ENCODE data around the gene ALLC.

The ALLC gene

DNA sequence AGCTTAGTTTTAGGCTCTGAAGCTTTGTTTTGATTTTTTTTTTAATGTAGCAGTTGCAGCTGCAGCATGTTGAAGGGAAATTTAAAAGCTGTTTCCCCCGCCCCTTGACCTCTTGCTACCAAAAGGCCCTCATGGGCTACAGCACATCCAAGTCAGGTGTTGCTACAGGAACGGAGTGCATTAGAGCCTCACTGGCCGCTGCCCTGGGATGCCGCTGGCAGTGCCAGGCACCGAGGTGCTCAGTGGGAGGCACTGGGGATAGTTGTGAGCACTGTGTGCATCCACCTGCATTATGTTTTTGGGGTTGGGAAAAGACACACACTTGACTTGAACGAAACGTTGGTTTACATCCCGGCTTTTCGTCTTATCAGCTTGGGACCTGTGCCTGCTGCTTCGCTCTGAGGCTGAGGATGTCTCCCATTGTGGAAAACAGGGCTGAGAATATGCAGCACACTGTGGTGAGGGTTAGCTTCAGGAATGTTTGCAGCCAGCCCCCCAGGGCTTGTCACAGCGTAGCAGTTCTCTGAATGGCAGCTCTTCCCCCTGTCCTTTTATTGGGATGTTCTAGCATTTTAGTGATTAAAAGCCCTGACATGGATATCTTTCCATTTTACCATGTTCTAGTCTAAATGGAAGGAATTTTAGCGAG is 69.5 kb downstream of the ALLC start:
- no peak for DNase-seq

DNA sequence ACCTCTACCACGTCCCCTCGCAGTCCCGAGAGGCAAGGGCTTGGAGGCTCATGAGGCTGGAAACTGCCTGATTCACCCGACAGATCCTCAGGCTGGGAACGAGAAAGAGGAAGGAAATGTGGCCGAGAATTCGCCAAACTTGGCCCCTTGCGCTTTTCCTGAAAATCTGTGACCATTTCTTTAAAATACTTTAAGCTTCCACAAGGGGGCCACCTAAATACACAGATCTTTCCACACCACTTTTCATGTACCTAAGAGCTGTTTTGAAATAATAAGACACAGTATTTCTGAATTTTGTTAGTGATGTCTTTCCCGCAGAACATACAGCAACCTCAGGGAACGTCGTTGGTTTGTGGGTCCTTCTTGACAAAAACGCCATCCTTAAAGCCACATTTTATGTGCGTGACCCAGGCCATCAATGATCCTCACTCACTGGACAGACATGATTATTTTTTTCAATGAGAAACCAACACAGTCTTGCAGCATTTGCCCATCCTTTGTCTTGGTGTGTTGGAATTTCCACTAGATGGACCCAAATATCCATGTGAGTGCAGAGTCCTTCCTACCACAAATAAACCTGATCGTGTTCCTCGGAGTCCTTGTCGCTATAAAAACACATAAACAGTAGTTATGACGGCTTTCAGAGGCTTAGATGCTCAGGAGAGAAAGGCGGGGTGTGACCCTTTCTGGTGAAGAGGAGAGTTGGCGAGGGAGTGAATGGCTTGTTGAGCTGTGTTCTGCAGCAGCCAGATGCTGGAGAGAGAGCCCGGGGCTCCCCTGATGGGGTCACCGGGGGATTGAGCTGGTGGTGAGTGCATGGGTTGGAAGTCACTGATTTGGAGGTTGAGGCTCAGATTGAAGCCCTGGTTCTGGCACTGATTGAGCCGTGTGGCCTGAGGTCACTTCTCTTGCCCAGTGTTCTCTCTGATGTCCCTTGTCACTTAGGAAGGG is 70.4 kb downstream of the ALLC start:
- DNase-seq = peak in 1 of 2 donors; percentile 14

DNA sequence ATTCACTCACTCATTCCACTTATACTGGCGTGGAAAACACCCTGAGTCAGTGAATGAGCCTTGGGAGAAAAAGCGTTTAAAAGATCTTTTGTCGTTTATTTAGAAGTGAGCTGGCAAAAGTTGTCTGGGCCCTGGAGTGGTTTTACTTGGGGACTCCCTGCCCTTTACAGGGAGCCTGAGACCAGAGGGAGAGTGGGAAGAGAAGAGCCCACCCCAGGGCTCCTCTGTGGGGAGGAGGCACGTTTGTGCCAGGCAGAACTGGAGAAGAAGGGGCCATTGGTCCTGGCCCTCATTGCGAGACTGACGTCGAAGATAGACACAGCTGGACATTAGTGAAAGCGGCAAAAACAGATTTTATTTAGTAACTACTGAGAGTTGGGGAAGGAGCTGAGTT is 71.1 kb downstream of the ALLC start:
- no peak for DNase-seq

DNA sequence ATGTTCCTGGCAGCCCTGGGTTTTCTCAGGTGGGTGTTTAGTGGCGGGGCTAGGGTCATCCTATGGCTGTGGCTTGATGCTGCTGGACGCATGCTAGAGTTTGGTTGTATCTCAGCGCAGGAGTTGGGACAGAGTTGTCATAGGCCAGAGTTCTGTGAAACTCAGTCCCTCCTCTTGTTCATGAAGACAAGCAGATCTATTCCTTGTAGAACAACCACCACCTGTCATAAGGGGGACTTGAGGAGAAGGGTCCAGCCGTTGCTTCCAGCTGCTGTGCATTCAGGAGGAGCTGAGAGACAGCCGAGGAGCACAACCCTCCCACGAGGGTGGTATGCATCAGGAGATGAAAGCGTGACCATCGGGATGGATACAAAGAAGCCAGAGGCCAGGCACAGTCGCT is 71.8 kb downstream of the ALLC start:
- DNase-seq = no peak

DNA sequence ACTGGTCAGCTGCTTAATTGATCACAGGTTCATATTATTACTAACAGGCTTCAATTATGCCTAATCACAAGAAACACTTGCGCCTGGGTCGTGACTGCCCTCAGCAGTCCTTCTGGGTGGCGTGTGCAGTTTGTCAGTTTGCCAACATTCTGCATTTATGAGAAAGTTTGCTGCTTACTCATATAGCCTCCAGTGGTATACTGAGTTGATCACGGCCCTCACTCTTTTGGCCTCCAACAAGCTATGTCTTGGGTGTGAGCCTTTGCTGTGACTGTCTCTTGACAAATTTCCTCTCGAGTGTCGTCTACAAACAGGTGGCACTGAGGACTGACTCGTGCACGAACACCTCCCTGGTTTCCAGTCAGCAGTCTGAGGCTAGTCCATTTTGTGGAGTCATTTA is 72.6 kb downstream of the ALLC start:
- no peak for DNase-seq

DNA sequence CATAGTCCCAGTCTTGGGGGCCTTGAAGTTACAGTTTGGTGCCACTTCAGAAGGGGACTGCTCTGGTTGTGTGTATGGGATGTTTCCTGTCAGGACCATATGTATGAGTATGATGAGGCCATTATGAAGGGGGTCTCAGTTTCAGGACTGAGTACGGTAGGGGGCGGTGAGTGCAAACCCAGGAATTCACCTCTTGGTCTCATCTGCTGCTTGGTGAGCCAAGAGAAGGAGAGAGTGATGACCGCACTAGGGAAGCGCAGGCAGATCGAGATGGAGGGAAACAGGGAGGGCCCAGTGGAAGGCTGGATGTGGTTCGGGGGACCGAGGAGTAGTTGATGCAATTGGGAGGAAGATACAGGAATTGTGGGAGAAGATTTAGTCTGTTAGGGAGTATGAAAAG is 73.8 kb downstream of the ALLC start:
- no peak for DNase-seq

DNA sequence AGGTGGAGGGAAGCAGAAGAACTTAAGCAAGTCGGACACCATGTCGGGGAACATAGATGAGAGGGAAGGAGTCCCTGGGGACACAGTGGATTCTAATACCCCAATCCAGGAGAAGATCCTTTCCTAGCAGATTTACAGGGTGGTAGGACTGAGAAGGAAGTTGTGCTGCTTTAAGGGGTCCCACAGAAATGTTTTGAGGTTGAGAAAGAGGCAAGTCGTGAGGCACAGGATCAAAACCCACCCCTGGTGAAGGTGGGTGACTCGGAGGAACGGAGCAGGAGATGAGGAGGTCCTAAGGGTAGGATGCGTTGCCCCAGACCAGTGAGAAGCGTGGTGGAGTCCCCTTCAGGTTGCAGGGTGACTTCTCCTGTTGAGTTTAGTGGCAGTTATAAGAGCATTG is 78.1 kb downstream of the ALLC start:
- no peak for DNase-seq

DNA sequence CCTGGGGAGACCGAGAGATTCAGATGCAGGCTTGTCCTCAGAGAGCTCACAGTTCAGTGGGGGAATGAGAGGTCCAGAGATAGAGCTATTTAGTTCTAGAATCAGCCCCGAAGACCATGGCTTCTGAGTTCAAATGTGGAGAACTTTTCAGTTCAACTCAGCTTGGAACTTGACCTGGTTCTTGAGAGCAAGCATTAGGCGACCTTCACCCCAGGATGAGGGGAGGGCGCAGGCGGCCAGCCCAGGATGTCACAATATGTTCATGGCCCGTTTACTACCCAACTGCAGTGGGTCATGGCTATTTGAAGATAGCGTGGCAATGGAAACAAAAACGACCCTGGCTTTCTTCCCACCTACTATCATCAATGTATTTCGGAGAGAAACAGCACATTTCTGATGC is 79.1 kb downstream of the ALLC start:
- no peak for DNase-seq

DNA sequence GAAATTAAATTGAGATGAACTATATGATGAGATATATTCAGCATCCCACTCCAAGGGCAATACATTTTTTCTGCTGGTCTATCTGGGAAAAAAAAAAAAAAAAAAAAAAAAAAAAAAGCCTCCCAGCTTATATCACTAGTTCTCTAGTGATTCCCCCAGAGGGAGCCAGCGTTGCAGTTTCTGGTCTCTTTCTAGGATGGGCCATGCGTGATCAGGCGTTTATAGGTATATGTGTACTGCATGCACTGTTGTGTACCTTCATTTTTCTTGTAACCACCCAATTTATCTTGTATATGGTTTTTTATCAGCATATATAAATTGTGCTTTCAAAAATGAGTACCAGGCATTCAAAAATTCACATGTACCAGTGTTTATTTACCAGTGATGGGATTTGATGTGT is 80.5 kb downstream of the ALLC start:
- DNase-seq = no peak

DNA sequence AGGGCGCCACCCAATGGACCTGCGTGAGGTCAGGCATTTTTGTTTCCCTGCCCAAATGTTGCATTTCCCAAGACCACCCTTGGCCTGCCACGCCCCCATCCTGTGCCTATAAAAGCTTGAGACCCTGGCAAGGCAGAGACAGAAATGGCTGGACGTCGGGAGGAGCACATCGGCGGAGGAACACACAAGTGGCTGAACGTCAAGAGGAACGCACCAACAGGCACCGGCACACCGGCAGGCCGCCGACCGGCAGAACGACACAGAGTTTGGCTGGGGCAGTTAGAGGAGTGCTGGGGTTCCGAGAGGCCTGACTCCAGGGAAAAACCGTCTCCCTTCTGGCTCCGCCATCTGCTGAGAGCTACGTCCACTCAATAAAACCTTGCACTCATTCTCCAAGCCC is 81.3 kb downstream of the ALLC start:
- no peak for DNase-seq

DNA sequence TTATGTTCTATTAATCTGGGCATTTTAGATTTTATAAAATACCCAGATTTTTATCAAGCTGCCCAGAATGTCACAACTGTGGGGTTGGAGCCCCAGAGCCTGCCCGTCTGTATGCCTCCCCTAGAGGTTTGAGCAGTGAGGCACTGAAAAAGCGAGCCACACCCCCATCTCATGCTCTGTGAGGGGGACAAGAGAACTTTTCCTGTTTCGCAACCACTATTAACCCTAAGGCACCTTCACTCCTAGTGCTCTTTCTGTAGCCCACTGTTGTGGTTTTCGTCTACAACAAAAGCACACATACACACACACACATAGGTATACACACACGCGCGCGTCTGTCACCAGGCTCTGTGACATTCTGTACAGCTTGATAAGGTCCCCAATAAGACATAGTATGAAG is 83.4 kb downstream of the ALLC start:
- no peak for DNase-seq

DNA sequence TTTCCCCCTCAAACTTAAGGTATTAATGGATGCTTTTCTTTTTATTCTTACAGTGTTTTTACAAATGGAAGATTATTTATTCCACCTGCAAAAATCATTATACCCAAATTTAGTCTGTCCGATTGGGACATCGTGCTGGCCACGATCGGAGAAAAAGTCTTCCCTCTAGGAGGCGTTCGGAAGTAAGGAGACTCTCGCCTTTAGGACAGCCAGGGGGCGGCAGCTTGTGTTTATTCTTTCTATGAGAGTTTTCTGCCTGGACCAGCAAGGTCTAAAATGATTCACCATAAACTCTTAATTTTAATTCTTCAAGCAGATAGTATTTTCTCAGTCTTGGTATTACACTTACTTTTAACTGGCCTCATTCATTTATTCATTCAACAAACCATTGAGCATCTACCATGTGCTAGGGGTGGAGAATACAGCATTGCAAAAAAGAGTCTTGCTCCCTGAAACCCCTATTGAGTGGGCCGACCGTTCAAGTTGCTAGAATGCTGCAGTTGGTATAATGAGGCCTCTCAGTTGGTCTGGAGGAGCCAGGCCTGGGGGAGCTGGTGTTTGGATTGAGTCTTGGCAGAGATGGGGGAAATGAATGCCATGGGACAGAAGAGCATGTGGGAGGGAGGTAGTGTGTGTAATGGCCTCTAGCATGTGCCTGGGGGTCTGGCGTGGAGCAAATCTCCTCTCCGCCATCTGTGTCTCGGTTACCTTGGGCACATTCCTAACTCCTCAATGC is 84.0 kb downstream of the ALLC start:
- DNase-seq = no peak

DNA sequence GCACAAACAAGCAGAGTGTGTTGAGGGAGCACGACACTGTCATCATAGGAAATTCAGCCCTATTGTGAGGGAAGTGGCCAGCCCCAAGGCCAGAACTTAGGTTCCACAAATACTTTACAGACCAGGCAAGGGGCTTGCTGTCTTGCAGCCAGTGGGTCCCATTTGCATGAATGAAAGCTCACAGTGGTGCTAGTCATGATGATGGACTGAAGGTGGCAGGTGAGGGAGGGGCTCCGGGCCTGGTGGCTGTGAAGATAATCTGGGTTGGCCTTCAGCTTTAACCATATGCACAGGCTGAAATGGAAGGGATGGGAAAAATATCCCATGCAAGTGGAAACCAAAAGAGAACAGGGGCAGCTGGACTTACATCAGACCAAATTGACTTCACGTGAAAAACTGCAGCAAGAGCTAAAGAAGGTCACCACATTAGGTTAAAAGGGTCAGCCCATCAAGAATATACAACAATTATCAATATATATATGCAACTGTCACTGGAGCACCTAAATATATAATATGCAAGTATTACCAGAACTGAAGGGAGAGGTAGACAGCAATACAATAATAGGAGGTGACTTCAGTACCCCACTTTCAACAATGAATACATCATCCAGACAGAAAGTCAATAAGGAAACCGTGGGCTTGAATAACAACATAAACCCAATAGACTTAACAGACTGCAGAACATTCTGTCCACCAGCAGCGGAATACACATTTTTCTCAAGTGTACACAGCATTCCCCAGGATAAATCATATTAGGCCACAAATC is 84.9 kb downstream of the ALLC start:
- DNase-seq = no peak

DNA sequence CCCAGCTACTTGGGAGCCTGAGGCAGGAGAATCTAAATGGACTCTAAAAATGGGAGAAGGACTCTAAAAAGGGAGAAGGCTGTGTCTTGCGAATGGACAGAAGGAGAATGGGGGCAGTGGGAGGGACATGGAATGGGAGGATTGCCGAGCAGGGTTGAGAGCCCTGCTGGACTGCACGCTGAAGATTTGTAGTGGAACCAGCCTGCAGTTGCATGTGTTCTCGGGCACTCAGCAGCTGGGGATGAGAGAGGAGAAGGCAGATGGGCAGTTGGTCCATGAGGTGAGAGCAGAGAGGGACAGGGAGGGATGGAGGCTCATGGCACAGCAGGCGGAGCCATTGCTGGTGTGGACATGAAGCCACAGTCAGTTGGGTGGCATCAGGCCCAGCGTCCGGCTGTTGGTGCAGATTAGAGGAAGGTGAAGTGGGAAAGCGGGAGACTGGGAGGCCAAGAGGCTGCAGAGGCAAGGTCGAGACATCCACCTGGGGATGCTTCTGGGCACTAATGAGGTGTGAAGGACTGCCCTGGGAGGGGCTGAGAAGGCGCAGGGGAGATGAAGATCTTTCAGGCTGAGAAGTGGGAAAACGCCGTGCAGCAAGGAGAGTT is 86.1 kb downstream of the ALLC start:
- DNase-seq = no peak

DNA sequence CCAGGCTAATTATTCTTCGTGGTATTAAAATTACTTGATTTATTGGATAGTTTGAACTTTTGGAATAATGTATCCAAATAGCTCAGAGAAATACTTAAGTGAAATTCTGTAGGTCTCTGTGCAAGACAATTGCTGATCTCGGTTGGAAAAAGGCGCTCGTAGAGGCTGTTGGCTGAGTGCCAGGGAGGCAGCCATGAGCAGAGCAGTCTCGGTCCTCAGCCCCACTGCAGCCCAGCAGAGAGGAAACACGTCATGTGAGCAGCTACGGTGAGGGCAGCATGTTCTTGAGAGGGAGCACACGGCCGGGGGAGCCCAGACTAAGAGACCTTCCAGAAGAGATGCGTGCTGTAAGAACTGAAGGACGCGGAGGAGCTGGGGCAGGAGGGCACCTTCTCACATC is 87.9 kb downstream of the ALLC start:
- DNase-seq = no peak

DNA sequence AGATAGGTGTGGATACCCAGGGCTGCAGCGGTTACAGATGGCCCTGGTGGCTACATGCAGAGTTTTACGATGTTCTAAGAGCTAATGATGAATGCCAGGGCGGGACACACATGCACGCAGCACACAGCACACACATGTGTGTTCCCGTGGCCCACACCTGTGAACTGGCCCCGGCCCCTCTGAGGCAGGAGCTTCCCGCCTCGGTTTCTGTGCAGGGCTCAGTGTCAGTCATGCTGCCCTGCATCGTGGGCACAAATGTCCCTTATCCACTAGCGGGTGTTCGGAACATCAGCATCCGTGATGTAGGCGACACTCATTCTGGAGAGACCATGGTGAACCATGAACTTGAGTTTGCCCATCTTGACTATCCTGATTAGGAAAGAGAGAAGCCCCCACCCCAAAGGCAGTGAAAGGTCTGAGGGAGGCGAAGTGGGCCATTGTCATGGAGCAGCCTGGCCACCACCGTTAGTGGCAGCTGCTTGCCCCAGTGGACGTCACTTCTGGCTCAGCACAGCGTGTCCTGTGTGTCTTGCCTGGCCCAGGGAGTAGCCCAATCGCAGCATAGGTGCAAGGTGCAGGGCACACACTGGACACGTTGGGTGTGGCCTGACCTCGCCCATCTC is 89.1 kb downstream of the ALLC start:
- DNase-seq = no peak

DNA sequence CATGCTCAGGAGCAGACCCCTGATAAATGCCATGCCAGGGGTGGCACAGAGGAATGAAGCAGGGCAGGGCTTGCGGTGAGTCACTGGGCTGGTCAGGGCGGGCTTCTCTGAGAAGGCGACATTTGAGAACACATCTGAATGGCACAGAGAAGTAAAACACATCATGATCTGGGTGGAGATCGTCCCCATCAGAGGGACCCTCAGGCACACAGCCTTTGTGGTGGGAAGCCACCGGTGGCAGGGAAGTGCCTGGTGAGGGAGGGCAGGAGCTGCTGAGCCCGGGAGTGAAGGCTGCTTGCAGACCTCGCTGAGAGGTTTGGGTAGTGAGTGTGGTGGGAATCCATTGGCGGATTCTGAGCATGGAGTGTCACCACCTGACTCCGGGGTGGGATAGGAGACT is 89.8 kb downstream of the ALLC start:
- no peak for DNase-seq

DNA sequence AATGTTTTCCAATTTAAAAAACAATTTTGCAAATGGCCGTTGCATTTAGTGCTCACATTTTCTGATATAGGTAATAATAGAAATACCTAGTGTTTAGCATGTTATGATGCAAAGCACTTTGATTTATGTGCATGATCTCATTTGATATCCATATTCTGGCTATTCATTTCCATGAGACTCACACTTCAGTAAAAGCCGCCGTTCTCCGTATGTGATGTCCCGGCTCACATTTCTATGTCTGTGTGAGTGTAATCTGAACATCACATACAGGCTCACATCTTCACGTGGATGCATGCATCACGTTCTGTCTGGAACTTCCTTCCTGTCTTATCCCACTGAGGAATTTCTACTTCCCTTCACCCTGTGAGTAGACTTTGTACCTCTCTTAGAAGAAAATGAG is 91.2 kb downstream of the ALLC start:
- no peak for DNase-seq

DNA sequence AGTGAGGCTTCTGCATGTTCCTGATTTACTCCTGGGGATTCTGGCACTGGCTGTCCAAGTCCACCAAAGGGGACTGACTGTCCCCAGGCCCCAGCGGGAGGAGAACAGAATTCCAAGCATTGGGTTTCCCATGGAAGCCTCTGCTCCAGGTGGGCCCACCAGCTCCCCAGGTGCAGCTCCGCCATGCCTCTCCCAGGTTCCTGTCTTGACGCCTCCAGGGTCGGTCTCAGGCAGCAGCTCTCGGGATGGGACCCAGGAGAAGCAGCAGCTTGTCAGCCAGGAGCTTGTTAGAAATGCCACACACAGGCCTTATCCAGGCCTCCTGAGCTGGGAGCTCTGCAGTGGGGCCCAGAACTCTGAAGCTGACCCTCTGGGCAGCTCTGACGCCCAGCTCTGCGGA is 93.3 kb downstream of the ALLC start:
- DNase-seq = no peak

DNA sequence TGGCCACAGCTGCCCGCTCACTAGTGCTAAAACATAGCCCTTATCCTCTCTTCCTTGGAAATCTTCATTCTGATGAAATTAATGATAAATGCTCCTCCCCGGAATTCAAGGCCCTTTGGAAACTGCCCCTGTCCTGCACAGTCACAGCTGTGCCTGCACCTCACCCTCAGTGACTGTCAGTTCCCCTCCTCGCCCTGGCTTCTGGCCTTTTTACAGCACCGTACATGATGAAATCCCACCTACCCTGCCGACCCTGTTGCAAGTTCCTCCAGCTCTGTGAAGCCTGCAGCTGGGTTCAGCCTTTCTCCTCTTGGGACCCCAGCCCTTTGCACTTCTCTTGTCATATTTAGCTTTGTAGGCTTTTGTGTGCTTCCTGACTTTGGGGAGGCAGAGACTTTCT is 93.8 kb downstream of the ALLC start:
- no peak for DNase-seq

All from CD4-positive, alpha-beta T cell treated with Interferon alpha-2 for 1 hour (primary cell).